GM18873 (cell line): ENCODE measurements around the gene EPHB1.
"Not testable (repeated sequence)": the region's sequence is repeated elsewhere in the genome, so short reads cannot be mapped to it uniquely, and the experiment has no call there.

Experiments used
- ATAC-seq: cut with Tn5 transposase; IDR thresholded peaks from one replicate; pipeline ENCODE4 v1.9.1; 2021; ENCODE audit warnings: mild to moderate bottlenecking, moderate library complexity, moderate number of reproducible peaks; ENCODE audit not compliant: unreplicated experiment, low FRiP score

The EPHB1 gene

GRCh38 chr3:134985864-134986715, 191.0 kb downstream of the EPHB1 start:
- no peak for ATAC-seq

GRCh38 chr3:134988666-134989065, 193.6 kb downstream of the EPHB1 start:
- no peak for ATAC-seq

GRCh38 chr3:134991003-134991402, 195.9 kb downstream of the EPHB1 start:
- no peak for ATAC-seq

GRCh38 chr3:134991472-134992010, 196.5 kb downstream of the EPHB1 start:
- no peak for ATAC-seq

- ATAC-seq, result no peak
Observed at GRCh38 chr3:134992180-134992579, 197.1 kb downstream of the EPHB1 start.

- no peak for ATAC-seq
Observed at GRCh38 chr3:134992586-134992985, 197.5 kb downstream of the EPHB1 start.

- ATAC-seq, result no peak
Observed at GRCh38 chr3:134993011-134993410, 198.0 kb downstream of the EPHB1 start.

GRCh38 chr3:134998158-134998557, 203.1 kb downstream of the EPHB1 start:
- no peak for ATAC-seq

GRCh38 chr3:134998855-134999254, 203.8 kb downstream of the EPHB1 start:
- no peak for ATAC-seq

GRCh38 chr3:135000465-135000864, 205.4 kb downstream of the EPHB1 start:
- ATAC-seq, result no peak

- not testable (repeated sequence) for ATAC-seq
Observed at GRCh38 chr3:135005616-135006015, 210.6 kb downstream of the EPHB1 start.

- no peak for ATAC-seq
Observed at GRCh38 chr3:135007607-135008006, 212.5 kb downstream of the EPHB1 start.

GRCh38 chr3:135008326-135008725, 213.3 kb downstream of the EPHB1 start:
- no peak for ATAC-seq

- no peak for ATAC-seq
Observed at GRCh38 chr3:135009014-135009413, 214.0 kb downstream of the EPHB1 start.

GRCh38 chr3:135012101-135012500, 217.0 kb downstream of the EPHB1 start:
- ATAC-seq, result no peak

GRCh38 chr3:135013206-135013605, 218.1 kb downstream of the EPHB1 start:
- no peak for ATAC-seq

- ATAC-seq, result no peak
Observed at GRCh38 chr3:135014566-135014965, 219.5 kb downstream of the EPHB1 start.

GRCh38 chr3:135017003-135017893, 222.2 kb downstream of the EPHB1 start:
- no peak for ATAC-seq

GRCh38 chr3:135018149-135018923, 223.3 kb downstream of the EPHB1 start:
- ATAC-seq, result no peak

- no peak for ATAC-seq
Observed at GRCh38 chr3:135020181-135020580, 225.1 kb downstream of the EPHB1 start.
